Epithelial cell of proximal tubule (primary cell): ENCODE data around the gene DDX42. TPM values are rescaled to one million over a fixed set of nuclear protein-coding genes. Genes with fewer than 3 reads are reported as not detected.

Source experiments
- DNase-seq: peaks from one replicate; pipeline ENCODE4 v3.0.0-alpha.2; 2011; ENCODE audit warnings: low read depth
- H3K4me3 ChIP-seq: 2 replicates; pipeline ENCODE4 v1.5.1; 2011; ENCODE audit warnings: low read depth, mild to moderate bottlenecking, low read length
- total RNA-seq: library from RNA; depleted of rRNA; stranded (reverse); fragments of >200 nt; gene quantifications from 2 replicates; pipeline ENCODE4 v1.2.3, GENCODE V29; 2015
- TF ChIP-seq, protein P1 (sequence below): conservative IDR thresholded peaks from 2 replicates; pipeline ENCODE4 v1.5.1; 2012; ENCODE audit warnings: low read depth, mild to moderate bottlenecking, low read length

Gene DDX42
- total RNA-seq, 1 donor from 2014 or later = 44.6 TPM

DNA sequence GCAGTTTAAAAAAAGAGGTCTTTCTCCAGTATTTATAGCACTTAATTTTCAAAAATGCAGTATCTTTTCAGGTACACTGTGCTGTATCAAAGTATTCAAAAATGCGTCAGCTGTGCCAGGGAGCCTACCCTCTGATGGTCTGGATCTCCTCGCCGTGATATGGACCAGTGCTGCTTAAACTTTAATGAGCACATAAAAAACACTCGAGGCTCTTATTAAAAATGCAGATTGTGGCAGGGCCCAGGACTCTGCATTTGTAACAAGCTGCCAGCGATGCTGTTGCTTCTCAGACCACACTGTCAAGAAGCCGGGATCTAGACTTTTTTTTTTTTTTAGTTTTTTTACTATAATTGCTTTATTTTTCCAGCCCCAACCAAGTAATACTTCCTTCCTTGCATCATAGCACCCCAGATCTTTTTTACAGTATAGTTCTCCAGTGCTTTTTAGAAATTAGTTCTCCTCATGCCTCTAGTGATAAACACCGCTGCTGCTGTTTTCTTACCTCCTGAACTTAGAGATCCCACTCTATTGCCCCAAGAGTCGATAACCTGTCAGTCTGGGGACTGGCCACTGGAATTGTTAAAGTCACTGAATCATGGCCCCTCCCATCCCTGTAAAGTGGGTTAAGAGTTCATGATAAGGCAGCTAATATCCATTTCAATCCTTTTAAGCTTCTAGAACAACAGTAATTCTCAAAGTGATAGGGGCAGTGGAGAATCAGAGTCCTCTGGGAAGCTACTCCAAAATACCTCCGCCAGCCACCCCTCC is 70.1 kb downstream of the DDX42 start:
- no peak for DNase-seq
- TF ChIP-seq, protein P1, sequence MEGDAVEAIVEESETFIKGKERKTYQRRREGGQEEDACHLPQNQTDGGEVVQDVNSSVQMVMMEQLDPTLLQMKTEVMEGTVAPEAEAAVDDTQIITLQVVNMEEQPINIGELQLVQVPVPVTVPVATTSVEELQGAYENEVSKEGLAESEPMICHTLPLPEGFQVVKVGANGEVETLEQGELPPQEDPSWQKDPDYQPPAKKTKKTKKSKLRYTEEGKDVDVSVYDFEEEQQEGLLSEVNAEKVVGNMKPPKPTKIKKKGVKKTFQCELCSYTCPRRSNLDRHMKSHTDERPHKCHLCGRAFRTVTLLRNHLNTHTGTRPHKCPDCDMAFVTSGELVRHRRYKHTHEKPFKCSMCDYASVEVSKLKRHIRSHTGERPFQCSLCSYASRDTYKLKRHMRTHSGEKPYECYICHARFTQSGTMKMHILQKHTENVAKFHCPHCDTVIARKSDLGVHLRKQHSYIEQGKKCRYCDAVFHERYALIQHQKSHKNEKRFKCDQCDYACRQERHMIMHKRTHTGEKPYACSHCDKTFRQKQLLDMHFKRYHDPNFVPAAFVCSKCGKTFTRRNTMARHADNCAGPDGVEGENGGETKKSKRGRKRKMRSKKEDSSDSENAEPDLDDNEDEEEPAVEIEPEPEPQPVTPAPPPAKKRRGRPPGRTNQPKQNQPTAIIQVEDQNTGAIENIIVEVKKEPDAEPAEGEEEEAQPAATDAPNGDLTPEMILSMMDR = no peak
- H3K4me3 ChIP-seq = peak overlapping the region; percentile 72

DNA sequence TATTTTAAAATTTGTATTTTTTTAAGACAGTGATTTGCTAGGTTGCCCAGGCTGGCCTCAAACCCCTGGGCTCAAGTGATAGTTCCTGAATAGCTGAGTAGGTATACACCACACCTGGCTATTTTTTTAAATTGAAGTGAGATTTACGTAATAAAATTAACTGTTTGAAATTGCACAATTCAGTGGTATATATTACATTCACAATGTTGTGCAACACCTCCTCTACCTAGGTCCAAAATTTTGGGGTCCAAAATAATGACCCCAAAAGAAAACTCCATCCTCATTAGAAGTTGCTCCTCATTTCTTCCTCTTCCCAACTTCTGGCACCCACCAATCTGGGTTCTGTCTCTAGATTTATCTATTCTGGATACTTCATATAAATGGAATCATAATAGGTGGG is 71.5 kb downstream of the DDX42 start:
- TF ChIP-seq, protein P1 = no peak
- no peak for DNase-seq

DNA sequence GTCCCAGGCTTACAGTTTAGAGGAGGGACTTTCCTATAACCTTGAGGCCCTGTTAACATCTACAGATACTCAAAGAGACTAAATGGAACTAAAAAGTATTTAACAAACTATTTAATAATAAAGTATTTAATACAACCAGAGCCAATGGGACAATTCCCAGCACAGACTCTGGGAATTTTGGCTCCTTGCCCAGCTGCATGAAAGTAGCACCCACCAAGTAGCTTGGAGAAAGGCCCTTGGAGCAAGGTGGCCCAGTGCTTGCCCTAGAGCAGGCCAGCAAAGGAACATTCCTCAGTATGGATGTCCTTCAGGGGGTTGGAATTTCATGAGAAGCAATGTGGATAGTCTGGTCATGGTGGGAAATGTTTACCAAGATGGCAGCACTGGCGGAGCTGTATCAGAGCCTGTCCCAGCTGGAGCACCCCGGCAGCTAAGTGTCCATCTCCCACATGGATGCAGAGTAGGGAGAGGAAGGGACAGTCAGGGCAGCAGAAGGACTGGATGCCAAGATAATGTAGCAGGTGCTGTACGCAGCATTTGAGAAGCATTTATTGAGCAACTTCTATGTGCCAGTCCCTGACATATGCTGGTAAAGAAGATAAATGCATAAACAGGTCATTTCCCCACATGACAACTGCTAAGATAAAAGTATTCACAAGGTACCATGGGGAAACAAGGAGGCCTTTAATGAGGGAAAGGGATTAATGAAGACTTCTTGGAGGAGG is 73.7 kb downstream of the DDX42 start:
- TF ChIP-seq, protein P1 = no peak
- no peak overlapping the region for H3K4me3 ChIP-seq
- DNase-seq = no peak

More for the DNA sequence above, 71.5 kb downstream of the DDX42 start:
- H3K4me3 ChIP-seq = no peak overlapping the region

DNA sequence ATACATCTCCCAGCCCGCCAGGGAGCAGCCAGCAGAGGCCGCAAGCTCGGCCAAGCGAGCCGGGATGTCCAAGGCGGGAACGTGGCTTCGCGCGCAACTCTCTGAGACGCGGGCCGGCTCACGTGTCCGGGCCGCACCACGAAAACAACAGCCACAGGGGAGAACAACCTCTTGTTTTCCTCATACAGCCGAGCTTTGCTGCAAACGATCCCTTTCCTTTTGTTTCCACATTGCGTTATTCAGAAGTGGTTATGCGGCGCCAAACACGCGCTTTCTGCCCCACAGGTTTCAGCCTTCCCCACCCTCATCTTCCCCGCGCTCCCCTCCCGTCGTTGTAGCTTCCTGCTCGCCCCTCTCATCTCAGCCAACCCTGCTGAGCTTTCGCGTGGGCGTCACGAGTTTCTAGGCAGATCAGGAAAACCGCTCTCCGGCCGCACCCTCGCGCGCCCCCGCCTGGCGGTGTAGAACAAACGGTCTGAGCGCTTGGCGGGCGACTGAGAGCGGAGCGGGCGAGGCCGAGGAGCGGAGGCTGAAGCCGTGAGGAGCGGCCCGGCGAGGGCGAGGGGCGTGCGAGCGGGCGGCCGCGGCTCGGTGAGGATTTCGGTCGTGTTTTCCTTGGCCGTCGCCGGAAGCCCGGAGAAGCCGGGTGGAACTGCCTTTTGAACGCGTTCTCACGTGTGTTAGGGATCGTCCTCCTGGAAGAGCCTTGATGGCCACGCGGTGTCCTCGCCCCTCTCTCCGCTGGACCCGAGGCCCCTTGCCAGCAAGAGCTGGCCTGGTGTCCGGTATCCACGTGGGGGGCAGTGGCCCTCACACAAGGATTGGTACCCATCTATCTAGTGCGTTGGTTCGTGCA is 75.1 kb downstream of the DDX42 start:
- H3K4me3 ChIP-seq = peak overlapping the region; percentile 42
- no peak for DNase-seq
- TF ChIP-seq, protein P1 = peak; percentile 55

DNA sequence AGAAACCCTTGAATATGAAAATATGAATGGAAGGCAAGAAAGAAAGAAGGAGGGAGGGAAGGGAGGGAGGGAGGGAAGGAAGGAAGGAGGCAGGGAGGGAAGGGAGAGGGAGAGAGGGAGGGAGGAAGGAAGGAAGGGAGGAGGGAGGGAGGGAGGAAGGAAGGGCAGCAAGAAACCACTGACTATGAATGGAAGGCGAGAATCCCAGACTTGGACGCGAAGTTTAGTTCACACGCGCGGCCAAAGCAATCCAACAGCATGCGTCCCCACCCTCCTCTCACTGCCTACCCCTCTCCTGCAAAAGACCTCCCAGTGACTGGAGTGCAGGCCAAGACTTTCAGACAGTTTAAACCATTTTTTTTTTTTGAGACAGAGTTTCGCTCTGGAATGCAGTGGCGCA is 76.4 kb downstream of the DDX42 start:
- no peak for DNase-seq
- TF ChIP-seq, protein P1 = no peak
- H3K4me3 ChIP-seq = no peak overlapping the region

DNA sequence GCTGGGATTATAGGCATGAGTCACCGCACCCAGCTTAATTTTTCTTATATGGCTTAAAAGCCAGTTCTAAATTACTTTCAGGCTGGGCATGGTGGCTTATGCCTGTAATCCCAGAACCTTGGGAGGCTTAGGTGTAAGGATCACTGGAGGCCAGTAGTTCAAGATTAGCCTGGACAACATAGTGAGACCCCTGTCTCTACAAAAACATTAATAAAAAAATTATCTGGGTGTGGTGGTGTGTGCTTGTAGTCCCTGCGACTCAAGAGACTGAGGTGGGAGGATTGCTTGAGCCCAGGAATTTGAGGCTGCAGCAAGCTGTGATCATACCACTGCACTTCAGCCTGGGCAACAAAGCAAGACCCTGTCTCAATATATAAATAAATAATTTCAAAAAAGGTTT is 79.3 kb downstream of the DDX42 start:
- TF ChIP-seq, protein P1 = no peak
- DNase-seq = no peak
- H3K4me3 ChIP-seq = no peak overlapping the region
